ENCODE results near the gene CHSY1. TPM values are rescaled to one million over a fixed set of nuclear protein-coding genes. Genes with fewer than 3 reads are reported as not detected.

The CHSY1 gene
- total and polyA plus RNA-seq, 2 experiments from 2014 or later = 5.2 to 31.3 TPM

DNA sequence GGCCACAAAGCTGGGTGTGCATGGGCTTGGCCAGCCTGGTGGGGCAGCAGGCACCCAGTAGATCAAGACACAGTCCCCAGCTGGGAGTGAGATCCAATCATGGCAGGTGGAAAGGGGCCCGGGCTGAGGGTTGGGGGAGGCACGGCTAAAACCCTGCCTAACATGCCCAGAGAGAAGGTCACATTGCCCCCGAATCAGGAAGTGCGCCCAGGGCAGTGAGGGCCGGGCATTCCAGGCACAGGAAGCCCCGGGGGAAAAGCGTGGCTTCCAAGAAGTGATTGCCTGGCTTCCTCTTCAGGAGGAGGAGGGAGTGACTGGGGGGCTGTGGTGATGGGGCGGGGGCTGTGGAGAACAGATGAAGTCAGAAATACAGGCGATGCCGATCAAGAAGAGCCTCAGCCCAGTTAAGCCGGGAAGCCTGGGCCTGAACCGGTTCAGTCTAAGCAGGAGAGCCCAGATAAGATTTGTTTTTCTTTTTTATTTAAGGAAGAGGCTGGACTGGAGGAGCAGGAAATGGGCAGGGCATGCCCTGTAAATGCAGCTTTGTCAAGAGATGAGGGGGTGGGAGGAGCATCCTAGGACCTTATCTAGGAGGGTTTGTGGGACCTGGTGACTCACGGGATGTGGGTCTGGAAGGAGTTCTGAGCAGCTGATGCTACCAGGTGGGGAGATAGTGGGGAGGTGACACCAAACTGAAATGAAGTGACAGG, 83.9 kb downstream of the CHSY1 start:
- peak; percentile 71 for DNase-seq
- Histone ChIP-seq H3K36me3 (ENCODE audit: low read depth) (no peaks in the 10 kb centered on the region), H3K79me2 (ENCODE audit: insufficient read depth) (peaks cover 11% of the 10 kb centered on the region), H3K4me1 (ENCODE audit: insufficient read depth) (peaks cover 30% of the 10 kb centered on the region), H3F3A (ENCODE audit: insufficient read depth) (peaks cover 41% of the 10 kb centered on the region), H3K4me2 (ENCODE audit: unreplicated experiment) (no peak overlapping the region), H3K9me3 (ENCODE audit: low read depth) (peaks cover 7% of the 10 kb centered on the region), H4K20me1 (ENCODE audit: insufficient read depth) (no peaks in the 10 kb centered on the region), H2AFZ (peak overlapping the region; percentile 41; the same call in 1 of the 2 replicates), H3K9ac (no peak overlapping the region), H3K4me3 (no peak overlapping the region), H3K27me3 (replicated peaks; ENCODE audit: insufficient read depth) (no peaks in the 10 kb centered on the region), H3K27ac (peak overlapping the region; percentile 95), H3K9me2 (ENCODE audit: insufficient read depth) (no peaks in the 10 kb centered on the region)
- in situ Hi-C loops (cut with MboI) = no loop called here
- 85 to 88% methylated on average over 12 to 13 of the region's 13 CpGs for WGBS, 2 experiments (ENCODE audit: low coverage in 1 of 2, low lambda C conversion rate in 2 of 2, missing lambda C conversion rate in 2 of 2)
- no peak for TF ChIP-seq EZH2phosphoT487 (IDR thresholded peaks at IDR 0.05; ENCODE audit: insufficient read depth, low read depth)

DNA sequence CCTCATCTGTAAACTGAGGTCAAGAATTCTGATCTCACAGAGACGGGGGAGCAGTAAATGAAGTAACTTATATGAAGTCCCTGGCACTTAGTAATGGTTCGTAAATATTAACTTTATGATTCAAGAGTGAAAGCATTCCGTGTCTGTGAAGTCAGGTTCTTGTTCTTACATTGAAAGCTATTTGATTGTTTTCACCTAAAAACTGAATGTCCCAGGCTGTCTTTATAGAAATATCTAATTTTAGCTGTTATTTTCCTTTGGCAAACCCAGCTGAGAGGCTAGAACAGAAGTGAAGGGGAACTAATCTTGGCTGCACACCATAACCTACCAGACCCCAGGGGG, 84.5 kb downstream of the CHSY1 start:
- peaks cover 40% of the 10 kb centered on the region for H3F3A ChIP-seq (ENCODE audit: insufficient read depth)
- no peak overlapping the region for H3K4me3 ChIP-seq
- no peaks in the 10 kb centered on the region for H3K9me2 ChIP-seq (ENCODE audit: insufficient read depth)
- peak overlapping the region; percentile 95 for H3K27ac ChIP-seq
- H3K4me1 ChIP-seq (ENCODE audit: insufficient read depth) = peaks cover 30% of the 10 kb centered on the region
- H3K9ac ChIP-seq = no peak overlapping the region
- no peak for TF ChIP-seq EZH2 (IDR thresholded peaks at IDR 0.05; ENCODE audit: insufficient read depth, poor library complexity, severe bottlenecking)
- TF ChIP-seq EZH2phosphoT487 (IDR thresholded peaks at IDR 0.05; ENCODE audit: insufficient read depth, low read depth) = no peak
- no peaks in the 10 kb centered on the region for H3K36me3 ChIP-seq (ENCODE audit: low read depth)
- no peaks in the 10 kb centered on the region for H4K20me1 ChIP-seq (ENCODE audit: insufficient read depth)
- in situ Hi-C loops (cut with MboI) = no loop called here
- H2AFZ ChIP-seq = no peak overlapping the region
- H3K27me3 ChIP-seq (replicated peaks; ENCODE audit: insufficient read depth) = no peaks in the 10 kb centered on the region
- peaks cover 7% of the 10 kb centered on the region for H3K9me3 ChIP-seq (ENCODE audit: low read depth)
- WGBS, 2 experiments (ENCODE audit: low coverage in 1 of 2, low lambda C conversion rate in 2 of 2, missing lambda C conversion rate in 2 of 2) = 94 to 95% methylated on average over 3 of the region's 3 CpGs
- no peak for DNase-seq
- H3K4me2 ChIP-seq (ENCODE audit: unreplicated experiment) = no peak overlapping the region
- H3K79me2 ChIP-seq (ENCODE audit: insufficient read depth) = peaks cover 8% of the 10 kb centered on the region

DNA sequence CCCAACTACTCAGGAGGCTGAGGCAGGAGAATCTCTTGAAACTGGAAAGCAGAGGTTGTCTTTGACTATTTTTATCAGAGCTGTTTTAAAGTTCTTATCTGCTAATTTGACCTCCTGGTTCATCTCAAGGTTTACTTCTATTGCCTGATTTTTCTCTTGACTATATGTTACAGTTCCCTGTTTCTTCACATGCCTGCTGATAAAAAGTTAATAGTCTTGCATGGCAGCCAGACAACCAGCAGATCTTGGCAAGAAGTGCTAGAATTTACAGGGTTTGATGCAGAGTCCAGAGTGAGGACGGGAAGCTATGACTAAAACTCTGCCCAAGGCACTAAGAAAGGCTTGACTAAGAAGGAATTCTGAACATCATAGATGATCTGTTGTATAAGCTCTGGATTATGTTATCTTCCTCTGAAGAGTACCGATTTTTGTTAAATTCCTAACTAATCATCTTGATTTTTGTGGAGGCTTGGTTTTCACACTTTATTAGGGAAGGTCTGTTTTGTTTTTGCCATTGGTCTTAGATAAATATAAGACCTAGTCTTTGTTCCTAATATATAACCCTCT, 85.9 kb downstream of the CHSY1 start:
- Histone ChIP-seq H3K9me2 (ENCODE audit: insufficient read depth) (no peaks in the 10 kb centered on the region), H3K9me3 (ENCODE audit: low read depth) (peaks cover 7% of the 10 kb centered on the region), H3K36me3 (ENCODE audit: low read depth) (no peaks in the 10 kb centered on the region), H3K9ac (no peak overlapping the region), H3K4me3 (no peak overlapping the region), H3K27me3 (replicated peaks; ENCODE audit: insufficient read depth) (no peaks in the 10 kb centered on the region), H4K20me1 (ENCODE audit: insufficient read depth) (no peaks in the 10 kb centered on the region), H3F3A (ENCODE audit: insufficient read depth) (peaks cover 27% of the 10 kb centered on the region; the same call in 1 of the 2 replicates), H3K4me2 (ENCODE audit: unreplicated experiment) (no peak overlapping the region), H3K27ac (no peak overlapping the region), H2AFZ (no peak overlapping the region), H3K4me1 (ENCODE audit: insufficient read depth) (peaks cover 19% of the 10 kb centered on the region; the same call in 1 of the 2 replicates), H3K79me2 (ENCODE audit: insufficient read depth) (no peaks in the 10 kb centered on the region)
- WGBS, 2 experiments (ENCODE audit: low coverage in 1 of 2, low lambda C conversion rate in 2 of 2, missing lambda C conversion rate in 2 of 2) = 70% methylated on average over 2 of the region's 2 CpGs
- no peak for TF ChIP-seq EZH2 (IDR thresholded peaks at IDR 0.05; ENCODE audit: insufficient read depth, poor library complexity, severe bottlenecking)
- TF ChIP-seq EZH2phosphoT487 (IDR thresholded peaks at IDR 0.05; ENCODE audit: insufficient read depth, low read depth) = no peak
- in situ Hi-C loops (cut with MboI) = no loop called here
- no peak for DNase-seq

DNA sequence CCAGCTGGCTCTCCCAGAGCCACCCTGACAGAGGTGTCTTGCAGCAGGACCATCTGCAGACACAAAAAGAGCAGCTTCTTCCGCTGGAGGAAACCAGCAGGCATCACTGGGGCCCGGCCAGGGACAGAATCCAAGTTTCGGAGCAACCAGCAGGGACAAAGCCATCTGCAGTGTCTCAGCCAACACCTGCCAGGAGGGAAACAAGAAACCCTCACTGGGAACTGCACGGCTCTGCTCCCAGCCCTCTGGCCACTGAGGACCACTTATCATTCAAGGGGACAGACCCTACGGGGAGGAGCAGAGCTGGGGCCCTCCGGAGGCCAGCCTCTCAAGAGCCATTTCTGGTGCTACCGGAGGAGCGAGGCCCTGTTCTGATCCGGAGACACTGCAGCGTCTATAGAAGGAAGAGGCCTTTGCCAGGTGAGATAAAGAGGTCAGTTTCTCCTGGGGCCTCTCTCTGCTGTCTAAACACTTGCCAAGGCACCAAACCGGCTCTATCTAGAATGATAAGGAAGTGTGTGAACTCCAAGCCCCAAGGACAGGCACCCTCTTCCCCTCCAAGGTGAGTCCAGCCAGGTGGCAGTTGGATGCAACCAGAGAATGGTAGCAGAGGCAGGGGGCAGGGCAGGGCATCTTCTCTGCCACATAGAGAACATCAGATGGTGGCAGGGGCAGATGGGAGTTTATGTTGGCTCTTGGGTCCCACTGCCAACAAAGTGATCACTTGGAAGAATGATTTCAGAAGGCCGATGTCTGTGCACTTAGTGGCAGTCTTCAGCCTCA, 89.0 kb downstream of the CHSY1 start:
- in situ Hi-C loops (cut with MboI) = no loop called here

More for the DNA sequence above, 89.0 kb downstream of the CHSY1 start:
- no peaks in the 10 kb centered on the region for H3K79me2 ChIP-seq (ENCODE audit: insufficient read depth)
- no peaks in the 10 kb centered on the region for H3K36me3 ChIP-seq (ENCODE audit: low read depth)
- 0 out of 2 replicates have a peak, but pooled peaks cover 4% of the 10 kb centered on the region for H3F3A ChIP-seq (ENCODE audit: insufficient read depth)
- H2AFZ ChIP-seq = no peak overlapping the region
- H3K9ac ChIP-seq = no peak overlapping the region
- 53 to 60% methylated on average over 12 of the region's 12 CpGs for WGBS, 2 experiments (ENCODE audit: low coverage in 1 of 2, low lambda C conversion rate in 2 of 2, missing lambda C conversion rate in 2 of 2)
- peaks cover 5% of the 10 kb centered on the region; the same call in 1 of the 2 replicates for H3K4me1 ChIP-seq (ENCODE audit: insufficient read depth)
- no peaks in the 10 kb centered on the region for H4K20me1 ChIP-seq (ENCODE audit: insufficient read depth)
- no peak overlapping the region for H3K4me2 ChIP-seq (ENCODE audit: unreplicated experiment)
- H3K9me3 ChIP-seq (ENCODE audit: low read depth) = peaks cover 7% of the 10 kb centered on the region
- H3K4me3 ChIP-seq = no peak overlapping the region
- no peaks in the 10 kb centered on the region for H3K27me3 ChIP-seq (replicated peaks; ENCODE audit: insufficient read depth)
- TF ChIP-seq EZH2 (IDR thresholded peaks at IDR 0.05; ENCODE audit: insufficient read depth, poor library complexity, severe bottlenecking) = no peak
- TF ChIP-seq EZH2phosphoT487 (IDR thresholded peaks at IDR 0.05; ENCODE audit: insufficient read depth, low read depth) = no peak
- DNase-seq = no peak
- H3K9me2 ChIP-seq (ENCODE audit: insufficient read depth) = no peaks in the 10 kb centered on the region
- no peak overlapping the region for H3K27ac ChIP-seq

Data from GM23248 (cell line).